Spleen (tissue), 11 donors: Measurements from ENCODE around the gene IGFBP6. TPM values are rescaled to one million over a fixed set of nuclear protein-coding genes. Genes with fewer than 3 reads are reported as not detected.

Source experiments
- DNase-seq: peaks from one replicate; pipeline ENCODE4 v3.0.0-alpha.2; 2020
- H3K27ac ChIP-seq, 8 donors: fragments of 200-600 bp; sonication (generic) in 7 of 8; 1 replicate in 4 of 8; 2 replicates in 4 of 8; pipeline versions ENCODE4 v1.5.0 to v1.8.0; 2016 to 2021; ENCODE audit warnings: inconsistent platforms in 4 of 8, mild to moderate bottlenecking in 4 of 8, moderate library complexity in 1 of 8
- H3K27me3 ChIP-seq, 7 donors: fragments of 200-600 bp; sonication (generic) in 6 of 7; replicated peaks in 1 of 7; 1 replicate in 4 of 7; 2 replicates in 3 of 7; pipeline versions ENCODE4 v1.5.0 to v1.8.0; 2016 to 2021; ENCODE audit warnings: inconsistent platforms in 3 of 7, mild to moderate bottlenecking in 1 of 7
- H3K36me3 ChIP-seq, 6 donors: fragments of 200-600 bp; sonication (generic) in 5 of 6; 1 replicate in 4 of 6; 2 replicates in 2 of 6; pipeline versions ENCODE4 v1.5.0 to v1.8.0; 2016 to 2021; ENCODE audit warnings: inconsistent platforms in 2 of 6
- H3K4me1 ChIP-seq, 6 donors: fragments of 200-600 bp; sonication (generic) in 5 of 6; 1 replicate in 3 of 6; 2 replicates in 3 of 6; pipeline versions ENCODE4 v1.5.0 to v1.8.0; 2016 to 2021; ENCODE audit warnings: inconsistent platforms in 3 of 6
- H3K4me3 ChIP-seq, 8 donors: fragments of 200-600 bp; sonication (generic) in 7 of 8; 1 replicate in 4 of 8; 2 replicates in 4 of 8; pipeline versions ENCODE4 v1.5.0 to v1.8.0; 2016 to 2021; ENCODE audit warnings: inconsistent platforms in 4 of 8, mild to moderate bottlenecking in 4 of 8, moderate library complexity in 2 of 8
- H3K9me3 ChIP-seq, 8 donors: fragments of 200-600 bp; sonication (generic) in 7 of 8; 1 replicate in 4 of 8; 2 replicates in 4 of 8; pipeline versions ENCODE4 v1.5.0 to v1.8.0; 2016 to 2021; ENCODE audit warnings: inconsistent platforms in 4 of 8
- POLR2A ChIP-seq, 3 donors: fragments of 450-650 bp; IDR thresholded peaks; one replicate each; pipeline ENCODE4 v1.5.1; 2017; ENCODE audit warnings: antibody characterized with exemption in 3 of 3, mild to moderate bottlenecking in 1 of 3
- POLR2AphosphoS5 ChIP-seq, 3 donors: sonication (generic); formaldehyde crosslinking; IDR thresholded peaks; one replicate each; pipeline ENCODE4 v1.5.1; 2017; ENCODE audit warnings: antibody characterized with exemption in 3 of 3
- WGBS, 5 donors: extraction: QIAGEN DNeasy Blood & Tissue Kit in 3 of 5; methylation state at CpG; one replicate each; pipeline versions ENCODE4 v1.1.5 to v1.1.7; 2013 to 2018; 5-methylcytosine and 5-hydroxymethylcytosine counted together
- intact Hi-C: fragments of 100-400 bp; cut with DNase I; formaldehyde crosslinking; loops from one replicate; pipeline ENCODE4 v1.15.0; 2023; ENCODE audit warnings: low total_unique reads
- polyA plus RNA-seq, 3 donors: library from polyadenylated mRNA; stranded (reverse); fragments of 200-250 nt; gene quantifications; one replicate each; pipeline ENCODE4 v1.2.1, GENCODE V29; 2013
- total RNA-seq, 7 donors: library from RNA; depleted of rRNA in 3 of 7; stranded (reverse); fragments of >200 nt in 3 of 7; fragmentation: NEBNext Ultra II Directional in 4 of 7; extraction: Animal tissue kit (Norgen Biotek cat#: 25700) in 4 of 7; gene quantifications; one replicate each; pipeline versions ENCODE4 v1.1.0 to v1.2.1, GENCODE V29; 2016 to 2021
- TF ChIP-seq, protein P1 (sequence below), 11 experiments: fragments of 200-600 bp in 7 of 11; fragments of 450-650 bp in 4 of 11; sonication (generic) in 4 of 11; IDR thresholded peaks in 8 of 11; conservative IDR thresholded peaks in 3 of 11; 1 replicate in 7 of 11; 2 replicates in 4 of 11; pipeline versions ENCODE4 v1.4.0 to v1.8.0; 2016 to 2021; ENCODE audit warnings: antibody characterized with exemption in 11 of 11, inconsistent platforms in 4 of 11, mild to moderate bottlenecking in 1 of 11
- donor health status: healthy with polysubstance abuse.
- donor health status: DM: no; HTN: no; CAD: no; lungs with moderate emphysema.
- donor health status: DM: no; HTN: no; CAD: no.
- donor health status: Bipolar disorder and iron deficiency.
- donor health status: healthy.
- donor health status: DM: no; HTN: no; CAD: no.
- donor health status: DM: yes; HTN: yes; CAD: no.

Gene IGFBP6
- total and polyA plus RNA-seq, 10 donors: 35.2 to 183 (median 80.0) TPM

DNA sequence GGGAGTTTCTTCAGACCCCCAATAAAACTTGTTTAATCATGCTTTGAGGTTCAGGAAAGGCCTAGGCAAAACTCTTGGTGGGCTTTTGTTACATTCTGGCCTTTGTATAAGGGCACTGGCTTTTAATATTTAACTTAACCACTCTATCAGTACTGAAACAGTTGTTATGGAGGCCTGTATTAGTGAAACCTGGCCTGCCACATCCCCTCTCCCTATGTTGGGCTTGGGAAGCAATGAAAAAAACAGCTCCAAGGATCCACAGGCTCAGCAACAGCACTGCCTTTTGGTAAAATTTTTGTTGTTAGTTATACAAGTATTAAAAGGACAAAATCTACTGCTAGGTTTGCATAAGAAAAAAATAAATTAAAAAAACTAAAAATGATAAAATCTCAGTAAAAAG, 16.5 kb downstream of the IGFBP6 start:
- H3K27ac ChIP-seq: no peak overlapping the region
- intact Hi-C loops: no loop called here

DNA sequence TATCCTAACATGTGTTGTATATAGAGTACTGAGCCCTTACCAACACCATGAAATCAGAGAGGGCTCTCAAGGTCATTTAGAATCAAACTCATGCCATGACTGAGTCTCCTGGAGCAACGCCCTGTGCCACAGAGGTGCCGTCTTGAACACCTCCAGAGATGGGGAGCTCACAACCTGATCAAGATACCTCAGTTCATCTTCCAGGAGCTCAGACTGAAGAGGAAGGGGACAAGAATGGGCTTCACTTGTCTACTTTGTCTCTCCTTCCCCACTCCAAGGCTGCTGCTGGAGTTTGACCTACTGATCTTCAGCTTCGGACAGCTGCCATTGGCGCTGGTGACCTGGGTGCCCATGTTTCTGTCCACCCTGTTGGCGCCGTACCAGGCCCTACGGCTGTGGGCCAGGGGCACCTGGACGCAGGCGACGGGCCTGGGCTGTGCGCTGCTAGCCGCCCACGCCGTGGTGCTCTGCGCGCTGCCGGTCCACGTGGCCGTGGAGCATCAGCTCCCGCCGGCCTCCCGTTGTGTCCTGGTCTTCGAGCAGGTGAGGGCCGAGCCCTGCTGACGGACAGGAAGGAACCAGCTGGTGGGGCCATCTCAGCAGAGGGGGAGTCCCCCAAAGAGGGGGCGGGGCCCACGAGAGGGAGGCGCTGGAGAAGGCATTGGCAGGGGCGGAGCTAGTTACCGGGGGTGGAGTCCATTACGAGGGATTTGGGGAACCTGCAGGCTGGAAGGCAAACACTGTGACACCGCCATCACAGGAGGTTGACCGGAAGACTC, 17.8 kb downstream of the IGFBP6 start:
- Histone ChIP-seq H3K9me3 (no peaks in the 10 kb centered on the region), H3K4me1 (peaks cover 0 to 8% (median 0%) of the 10 kb centered on the region in 6 donors), H3K4me3 (no peak overlapping the region), H3K27me3 (no peaks in the 10 kb centered on the region), H3K36me3 (peaks cover 0 to 24% (median 0%) of the 10 kb centered on the region in 6 donors), H3K27ac (no peak overlapping the region)
- WGBS, 5 donors: 83 to 88% (median 86%) methylated on average over 25 to 33 of the region's 33 CpGs
- TF ChIP-seq POLR2A (IDR thresholded peaks at IDR 0.05) (no peak), POLR2AphosphoS5 (IDR thresholded peaks at IDR 0.05) (peak in 2 of 3 donors; percentile 71 to 72)
- TF ChIP-seq, protein P1, sequence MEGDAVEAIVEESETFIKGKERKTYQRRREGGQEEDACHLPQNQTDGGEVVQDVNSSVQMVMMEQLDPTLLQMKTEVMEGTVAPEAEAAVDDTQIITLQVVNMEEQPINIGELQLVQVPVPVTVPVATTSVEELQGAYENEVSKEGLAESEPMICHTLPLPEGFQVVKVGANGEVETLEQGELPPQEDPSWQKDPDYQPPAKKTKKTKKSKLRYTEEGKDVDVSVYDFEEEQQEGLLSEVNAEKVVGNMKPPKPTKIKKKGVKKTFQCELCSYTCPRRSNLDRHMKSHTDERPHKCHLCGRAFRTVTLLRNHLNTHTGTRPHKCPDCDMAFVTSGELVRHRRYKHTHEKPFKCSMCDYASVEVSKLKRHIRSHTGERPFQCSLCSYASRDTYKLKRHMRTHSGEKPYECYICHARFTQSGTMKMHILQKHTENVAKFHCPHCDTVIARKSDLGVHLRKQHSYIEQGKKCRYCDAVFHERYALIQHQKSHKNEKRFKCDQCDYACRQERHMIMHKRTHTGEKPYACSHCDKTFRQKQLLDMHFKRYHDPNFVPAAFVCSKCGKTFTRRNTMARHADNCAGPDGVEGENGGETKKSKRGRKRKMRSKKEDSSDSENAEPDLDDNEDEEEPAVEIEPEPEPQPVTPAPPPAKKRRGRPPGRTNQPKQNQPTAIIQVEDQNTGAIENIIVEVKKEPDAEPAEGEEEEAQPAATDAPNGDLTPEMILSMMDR (IDR thresholded peaks at IDR 0.05 in 8 of 11, conservative IDR thresholded peaks at IDR 0.05 in 3 of 11): no peak
- no peak for DNase-seq
- intact Hi-C loops: no loop called here

More for the DNA sequence above, 16.5 kb downstream of the IGFBP6 start:
- no peak overlapping the region for H3K4me3 ChIP-seq
- peaks cover 0 to 5% (median 0%) of the 10 kb centered on the region in 6 donors for H3K4me1 ChIP-seq
- DNase-seq: no peak
- no peaks in the 10 kb centered on the region for H3K9me3 ChIP-seq
- peaks cover 0 to 12% (median 0%) of the 10 kb centered on the region in 6 donors for H3K36me3 ChIP-seq
- no peaks in the 10 kb centered on the region for H3K27me3 ChIP-seq
- TF ChIP-seq, protein P1 (IDR thresholded peaks at IDR 0.05 in 8 of 11, conservative IDR thresholded peaks at IDR 0.05 in 3 of 11): no peak
- no peak for TF ChIP-seq POLR2AphosphoS5 (IDR thresholded peaks at IDR 0.05)
- TF ChIP-seq POLR2A (IDR thresholded peaks at IDR 0.05): no peak

DNA sequence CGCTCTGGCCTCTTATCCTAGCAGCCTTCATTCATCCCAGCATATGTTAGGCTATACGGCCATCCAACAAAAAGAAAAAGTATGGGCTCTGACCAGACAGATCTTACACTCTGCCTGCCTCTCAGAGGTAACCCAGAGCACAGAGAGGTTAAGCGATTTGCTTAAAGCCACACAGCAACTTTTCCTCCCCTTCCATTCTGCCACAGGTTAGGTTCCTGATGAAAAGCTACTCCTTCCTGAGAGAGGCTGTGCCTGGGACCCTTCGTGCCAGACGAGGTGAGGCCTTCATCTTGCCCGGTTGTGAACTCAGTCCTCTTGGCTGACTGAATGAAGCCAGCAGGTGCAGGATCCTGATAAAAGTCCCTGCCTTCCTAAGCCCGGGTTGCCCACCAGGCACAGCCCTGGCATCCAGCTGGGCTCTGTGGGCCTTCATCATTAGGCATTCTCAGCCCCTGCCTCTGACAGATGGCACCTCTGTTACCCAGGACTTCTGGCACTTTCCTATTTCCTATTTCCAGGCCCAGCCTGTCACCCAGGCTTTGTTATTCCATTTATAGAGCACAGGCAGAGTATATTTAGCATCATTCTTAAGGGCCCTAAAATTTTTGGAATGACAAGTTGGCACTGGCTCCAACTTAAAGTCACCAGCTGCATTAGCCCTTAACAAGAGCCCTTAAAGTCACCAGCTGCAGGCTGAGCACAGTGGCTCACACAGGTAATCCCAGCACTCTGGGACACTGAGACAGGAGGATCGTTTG, 18.6 kb downstream of the IGFBP6 start:
- intact Hi-C loops: no loop called here
- no peaks in the 10 kb centered on the region for H3K27me3 ChIP-seq
- no peak overlapping the region for H3K27ac ChIP-seq
- H3K4me1 ChIP-seq: peaks cover 0 to 8% (median 0%) of the 10 kb centered on the region in 6 donors
- no peaks in the 10 kb centered on the region for H3K9me3 ChIP-seq
- TF ChIP-seq, protein P1 (IDR thresholded peaks at IDR 0.05 in 8 of 11, conservative IDR thresholded peaks at IDR 0.05 in 3 of 11): no peak
- TF ChIP-seq POLR2AphosphoS5 (IDR thresholded peaks at IDR 0.05): no peak
- no peak for DNase-seq
- 86 to 95% (median 92%) methylated on average over 8 of the region's 8 CpGs for WGBS, 5 donors
- H3K4me3 ChIP-seq: no peak overlapping the region
- peaks cover 0 to 24% (median 0%) of the 10 kb centered on the region in 6 donors for H3K36me3 ChIP-seq

DNA sequence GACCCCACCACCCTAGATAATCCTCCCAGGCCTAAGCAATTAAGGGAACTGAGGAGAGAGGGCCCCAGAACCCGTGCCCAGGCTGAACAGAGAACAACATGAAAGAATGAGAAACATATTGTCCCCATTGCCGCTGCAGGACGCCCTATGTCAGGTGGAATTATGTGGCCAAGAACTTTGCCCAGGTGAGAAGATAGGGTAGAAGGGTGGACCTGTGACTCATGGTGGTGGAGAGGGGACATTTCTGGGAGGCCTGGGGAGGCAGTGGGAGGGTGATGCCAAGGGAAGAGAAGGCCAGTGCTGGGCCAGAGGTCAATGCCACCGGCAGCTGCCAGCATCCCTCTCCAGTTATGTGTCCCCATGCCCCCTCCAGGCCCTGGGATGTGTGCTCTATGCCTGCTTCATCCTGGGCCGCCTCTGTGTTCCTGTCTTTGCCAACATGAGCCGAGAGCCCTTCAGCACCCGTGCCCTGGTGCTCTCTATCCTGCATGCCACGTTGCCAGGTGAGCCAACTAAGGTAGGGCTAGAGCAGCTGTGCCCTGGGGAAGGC, 21.4 kb downstream of the IGFBP6 start:
- DNase-seq: no peak
- H3K36me3 ChIP-seq: peaks cover 0 to 29% (median 0%) of the 10 kb centered on the region in 6 donors
- 86 to 91% (median 89%) methylated on average over 7 to 8 of the region's 8 CpGs for WGBS, 5 donors
- H3K4me1 ChIP-seq: peaks cover 0 to 8% (median 0%) of the 10 kb centered on the region in 6 donors
- TF ChIP-seq POLR2A (IDR thresholded peaks at IDR 0.05) (no peak), POLR2AphosphoS5 (IDR thresholded peaks at IDR 0.05) (no peak)
- TF ChIP-seq, protein P1 (IDR thresholded peaks at IDR 0.05 in 8 of 11, conservative IDR thresholded peaks at IDR 0.05 in 3 of 11): no peak
- H3K27ac ChIP-seq: no peak overlapping the region
- H3K4me3 ChIP-seq: no peak overlapping the region
- intact Hi-C loops: no loop called here
- no peaks in the 10 kb centered on the region for H3K9me3 ChIP-seq
- no peaks in the 10 kb centered on the region for H3K27me3 ChIP-seq
